ENCODE measurements around the gene FBXL16.

- TF ChIP-seq POLR2A (IDR thresholded peaks at IDR 0.05): no peak
- no peak for TF ChIP-seq CTCF (IDR thresholded peaks at IDR 0.05)
Measured at GRCh38 chr16:751152-752006, 45.8 kb upstream of the FBXL16 start.

Measured in esophagus squamous epithelium (tissue), 4 donors.